HG03342 (cell line): ENCODE measurements around the gene SDHB.

Experiments used
- ATAC-seq: cut with Tn5 transposase; IDR thresholded peaks from one replicate; pipeline ENCODE4 v1.9.1; 2021; ENCODE audit warnings: mild to moderate bottlenecking, moderate library complexity; ENCODE audit not compliant: unreplicated experiment

SDHB gene

DNA sequence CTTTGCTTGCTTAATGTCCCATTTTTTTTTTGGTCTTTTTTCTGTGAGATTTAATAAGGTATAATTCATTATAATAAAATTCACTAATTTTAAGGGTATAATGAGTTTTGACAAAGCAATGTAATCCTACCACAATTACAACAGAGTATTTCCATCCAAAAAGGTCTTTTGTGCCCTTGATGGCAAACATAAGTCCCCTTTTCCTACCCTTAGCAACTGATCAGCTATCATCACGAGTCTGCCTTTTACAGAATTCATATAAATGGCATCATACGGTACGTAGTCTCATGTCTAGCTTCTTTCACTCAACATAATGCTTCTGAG, 7.5 kb downstream of the SDHB start:
- ATAC-seq = no peak

DNA sequence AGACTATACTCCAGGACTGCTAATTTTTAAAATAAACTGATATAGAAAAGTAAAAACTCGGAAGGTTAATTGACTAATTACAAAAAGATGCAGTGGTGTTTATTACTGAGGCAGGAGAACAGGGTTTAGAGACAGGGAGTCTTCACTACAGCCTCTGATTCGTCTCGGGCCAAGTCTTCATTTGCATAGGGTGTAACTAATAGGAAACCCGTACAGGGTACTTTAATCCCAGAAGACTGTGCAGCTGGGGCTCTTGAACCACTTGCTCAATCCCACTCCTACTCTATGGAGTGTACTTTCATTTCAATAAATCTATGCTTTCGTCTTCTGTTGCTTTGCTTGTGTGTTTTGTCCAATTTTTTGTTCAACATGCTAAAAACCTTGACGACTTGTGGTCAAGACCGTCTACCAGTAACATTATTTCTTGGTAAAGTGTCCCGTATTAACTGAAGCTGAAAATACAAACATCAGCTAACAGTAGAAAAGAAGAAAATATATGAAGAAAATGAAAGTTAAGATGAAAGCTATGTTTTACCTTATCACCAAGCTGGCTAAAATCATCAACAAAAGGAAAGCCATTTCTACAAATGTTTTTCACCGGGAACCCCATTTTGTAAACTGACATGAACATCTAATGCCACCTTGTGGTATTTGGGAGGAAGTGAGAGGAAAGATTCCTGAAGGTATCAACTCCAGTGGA, 8.0 kb downstream of the SDHB start:
- no peak for ATAC-seq

DNA sequence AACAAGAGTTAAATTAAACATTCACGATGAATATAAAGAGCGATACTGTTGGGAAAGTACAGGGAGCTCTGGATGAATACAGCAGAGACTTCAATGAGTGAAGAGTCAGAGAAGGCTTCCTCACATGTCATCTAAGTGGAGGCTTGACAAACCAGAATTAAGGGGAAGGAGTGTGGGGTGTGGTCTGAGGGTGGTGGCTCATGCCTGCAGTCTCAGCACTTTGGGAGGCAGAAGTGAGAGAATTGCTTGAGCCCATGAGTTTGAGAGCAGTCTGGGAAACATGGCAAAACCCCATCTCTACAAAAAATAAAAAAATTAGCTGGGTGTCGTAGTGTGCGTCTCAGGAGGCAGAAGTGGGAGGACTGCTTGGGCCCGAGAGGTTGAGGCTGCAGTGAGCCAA, 8.7 kb downstream of the SDHB start:
- no peak for ATAC-seq

DNA sequence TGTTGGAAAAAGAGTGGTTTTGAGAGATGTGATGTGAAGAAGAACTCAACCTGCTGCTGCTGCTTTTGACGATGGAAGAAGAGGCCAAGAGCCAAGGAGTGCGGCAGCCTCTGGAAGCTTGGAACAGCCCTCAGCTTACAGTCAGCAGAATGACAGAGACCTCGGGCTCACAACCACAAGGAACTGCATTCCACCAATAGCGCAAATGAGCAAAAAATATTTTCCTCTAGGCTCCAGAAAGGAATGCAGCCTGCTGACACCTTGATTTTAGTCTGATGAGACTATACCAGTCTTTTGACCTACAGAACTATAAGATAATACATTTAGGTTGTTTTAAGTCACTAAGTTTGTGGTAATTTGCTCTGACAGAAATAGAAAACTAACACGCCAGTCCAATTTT, 10.2 kb downstream of the SDHB start:
- ATAC-seq = no peak

DNA sequence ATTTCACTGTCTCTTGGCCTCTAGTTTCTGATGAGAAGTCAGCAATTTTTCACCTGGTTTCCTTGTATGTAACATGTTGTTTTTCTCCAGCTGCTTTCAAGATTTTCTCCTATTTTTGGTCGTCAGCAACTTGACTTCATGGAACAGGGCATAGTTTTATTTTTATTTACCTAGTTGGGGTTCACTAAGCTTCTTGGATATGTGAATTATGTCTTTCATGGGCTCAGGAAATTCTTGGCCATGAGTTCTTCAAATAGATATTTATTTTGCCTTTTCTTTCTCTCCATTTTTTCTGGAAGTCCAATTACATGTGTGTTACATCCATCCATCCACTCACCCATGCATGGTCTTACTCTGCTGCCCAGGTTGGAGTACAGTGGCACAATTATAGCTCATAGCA, 13.7 kb downstream of the SDHB start:
- no peak for ATAC-seq

DNA sequence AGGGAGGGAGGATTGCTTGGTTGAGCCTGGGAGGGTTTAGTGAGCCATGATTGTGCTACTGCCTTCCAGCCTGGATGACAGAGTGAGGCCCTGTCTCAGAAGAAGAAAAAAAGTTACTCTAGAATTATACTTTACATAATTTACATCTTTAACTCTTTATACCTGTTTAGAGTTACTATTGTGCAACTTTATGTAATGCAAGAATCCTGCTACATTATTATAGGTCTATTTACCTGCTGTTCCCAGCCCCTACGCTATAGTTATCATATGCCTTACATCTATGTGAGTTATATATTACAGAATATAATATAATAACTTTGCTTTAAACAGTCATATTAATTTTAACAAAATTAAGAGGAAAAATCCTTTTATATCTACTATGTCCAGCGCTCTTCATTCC, 14.3 kb downstream of the SDHB start:
- ATAC-seq = no peak

DNA sequence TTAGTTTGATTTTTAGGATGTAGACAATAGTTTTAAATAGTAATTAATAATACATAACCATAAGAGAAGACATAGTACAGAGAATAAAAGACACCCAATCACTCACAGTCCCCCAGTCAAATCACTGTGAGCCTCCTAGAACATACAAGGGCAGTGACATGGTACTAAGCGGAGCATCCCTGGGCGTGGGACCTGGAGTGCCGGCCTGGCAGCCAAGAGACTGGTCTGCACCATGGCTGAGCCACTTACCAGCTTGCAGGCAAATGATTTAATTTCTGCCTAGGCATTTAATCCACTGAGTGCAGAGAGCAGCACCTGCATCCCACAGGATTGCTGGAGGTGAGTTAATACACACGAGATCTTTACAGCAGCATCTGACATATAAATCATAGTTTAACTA, 20.4 kb downstream of the SDHB start:
- ATAC-seq = no peak

DNA sequence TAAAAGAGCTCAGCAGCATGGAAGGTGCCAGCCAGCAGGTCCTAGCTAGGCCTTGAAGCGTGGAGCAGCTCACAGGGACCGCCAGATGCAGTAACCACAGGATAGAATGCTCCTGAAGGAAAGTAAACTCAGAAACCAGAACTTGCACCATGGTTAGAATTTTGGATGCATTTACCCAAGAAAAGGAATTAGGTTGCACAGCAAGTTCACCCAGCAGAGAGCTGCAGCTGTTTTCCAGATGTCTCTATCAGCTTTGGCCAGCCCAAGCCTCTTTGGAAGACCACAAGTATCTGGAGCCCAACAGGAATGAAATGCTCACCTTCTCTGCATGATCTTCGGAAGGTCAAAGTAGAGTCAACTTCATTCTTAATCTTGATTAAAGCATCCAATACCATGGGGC, 21.1 kb downstream of the SDHB start:
- ATAC-seq = no peak

DNA sequence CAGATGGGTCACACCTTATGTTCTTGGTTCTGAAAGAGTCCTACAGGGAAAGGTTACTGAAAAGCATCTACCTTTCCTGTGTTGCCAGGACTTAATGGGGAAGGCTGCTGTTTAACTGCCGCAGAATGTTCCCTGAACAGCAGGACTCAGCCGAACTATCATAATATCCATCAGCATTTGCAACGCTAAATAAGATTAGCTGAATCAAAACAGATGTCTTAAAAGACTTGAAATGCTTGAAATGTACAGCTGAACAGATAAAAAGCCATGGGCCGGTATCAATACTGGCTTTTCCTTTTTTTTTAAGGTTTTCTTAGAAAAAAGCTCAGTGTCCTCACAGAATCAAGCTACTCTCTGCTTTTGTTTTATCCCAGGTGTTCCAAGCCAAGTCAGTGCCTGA, 22.4 kb downstream of the SDHB start:
- ATAC-seq = no peak

DNA sequence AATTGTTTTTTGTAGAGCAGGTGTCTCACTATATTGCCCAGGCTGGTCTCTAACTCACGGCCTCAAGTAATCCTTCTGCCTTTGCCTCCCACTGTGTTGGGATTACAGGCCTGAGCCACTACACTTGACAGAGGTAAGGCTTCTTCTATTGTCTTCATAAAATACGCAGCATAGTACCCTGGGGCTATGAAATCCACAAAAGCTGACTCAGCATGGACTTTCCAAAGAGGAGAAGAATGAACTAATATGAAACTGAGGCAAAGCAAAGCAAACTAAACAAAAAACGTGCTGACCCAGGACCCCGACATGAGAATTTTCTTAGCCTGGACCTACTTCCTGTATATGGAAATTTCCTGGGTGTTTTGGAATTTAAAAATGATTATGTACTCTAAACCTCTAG, 23.6 kb downstream of the SDHB start:
- ATAC-seq = no peak

DNA sequence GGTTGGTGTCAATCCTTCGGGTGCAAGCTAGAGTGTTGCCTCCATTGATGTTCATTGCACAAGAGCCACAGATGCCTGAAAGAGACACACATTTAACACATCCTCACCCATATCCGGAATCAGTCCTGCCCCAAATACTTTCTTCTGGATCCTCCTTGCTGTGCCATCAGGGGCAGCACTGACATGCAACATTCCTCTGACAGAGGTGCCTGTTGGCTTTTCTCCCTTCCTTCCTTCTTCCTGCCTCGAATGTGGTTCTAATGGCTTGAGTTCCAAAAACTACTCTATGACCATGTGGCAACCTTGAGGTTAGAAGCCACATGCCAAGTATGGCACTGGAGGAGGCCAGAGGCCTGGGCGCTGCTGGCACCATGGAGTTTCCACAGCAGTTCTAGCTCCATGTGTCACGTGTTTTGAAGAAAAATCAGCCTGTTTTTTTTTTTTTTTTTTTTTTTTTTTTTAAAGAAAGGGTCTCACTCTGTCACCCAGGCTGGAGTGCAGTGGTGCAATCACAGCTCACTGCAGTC, 25.1 kb downstream of the SDHB start:
- ATAC-seq = no peak

DNA sequence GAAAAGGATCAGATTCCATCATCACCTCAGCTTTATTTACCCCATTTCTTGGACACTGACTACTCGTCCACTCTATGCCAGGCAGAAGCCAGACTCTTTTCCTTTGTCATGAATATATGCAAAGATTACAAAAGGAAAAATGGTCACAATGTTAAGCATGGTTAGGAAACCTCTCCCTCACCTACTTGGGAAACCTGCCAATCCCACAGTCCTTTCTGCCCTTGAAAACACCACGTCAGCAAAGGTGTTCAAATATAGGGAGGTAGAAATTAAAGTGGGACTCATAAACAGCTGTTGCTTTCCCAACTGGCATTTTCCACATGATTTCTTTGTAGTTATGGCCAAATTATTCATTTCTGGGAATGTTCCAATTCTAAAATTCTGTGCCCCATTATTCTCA, 25.9 kb downstream of the SDHB start:
- no peak for ATAC-seq

DNA sequence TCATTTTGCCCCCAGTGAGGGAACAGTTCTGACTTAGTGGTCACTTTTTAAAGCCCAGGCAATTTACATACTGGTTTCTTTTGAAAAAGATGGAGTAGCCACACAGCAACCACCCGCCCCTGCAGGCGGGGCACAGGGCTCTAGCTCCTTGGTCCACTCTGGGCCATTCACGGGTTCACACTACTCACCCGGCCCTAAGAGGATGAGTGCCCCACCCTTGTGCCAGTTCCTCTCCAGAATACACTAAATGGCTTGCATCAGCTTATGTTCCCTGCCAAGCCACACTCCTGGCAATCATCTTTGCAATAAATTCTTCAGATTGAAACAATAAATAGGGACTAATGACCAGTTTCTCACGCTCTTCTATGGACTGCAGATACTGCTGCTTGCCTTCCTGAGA, 26.4 kb downstream of the SDHB start:
- no peak for ATAC-seq

DNA sequence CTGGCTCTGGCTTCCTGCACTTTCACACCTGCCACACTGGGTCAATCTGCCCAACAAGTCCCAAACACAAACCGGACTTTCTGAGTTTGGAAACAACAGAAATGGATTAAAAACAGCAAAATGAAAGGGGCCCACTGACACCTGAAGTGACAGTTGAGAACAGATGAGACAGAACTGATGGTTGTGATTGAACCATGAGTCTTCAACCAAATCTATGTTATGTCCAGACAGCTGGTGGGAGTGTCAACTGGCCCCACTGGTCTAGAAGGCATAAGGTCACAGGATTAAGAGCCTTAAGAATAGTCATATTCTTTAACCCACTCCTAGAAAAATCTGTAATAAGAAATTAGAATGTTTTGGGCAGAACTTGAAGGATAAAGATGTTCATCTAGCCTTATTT, 29.1 kb downstream of the SDHB start:
- no peak for ATAC-seq

DNA sequence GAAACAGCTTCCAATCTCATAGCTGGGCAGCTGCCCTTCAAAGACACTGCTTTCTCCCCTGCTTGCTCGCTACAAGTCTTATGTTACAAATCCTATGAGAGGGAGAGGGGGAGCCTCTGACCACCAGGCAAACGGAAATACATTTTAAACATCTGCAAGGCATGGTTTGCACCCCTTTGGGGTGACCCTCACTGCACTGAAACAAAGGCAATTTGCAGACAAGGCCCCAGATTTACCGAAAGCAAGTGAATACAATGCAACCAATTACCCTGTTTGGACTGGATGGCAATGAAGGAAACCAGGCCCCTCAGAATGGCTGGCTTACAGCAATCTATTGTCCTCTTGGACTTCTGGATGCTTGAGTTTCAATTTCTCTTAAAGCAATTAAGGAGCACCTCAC, 30.3 kb downstream of the SDHB start:
- no peak for ATAC-seq

DNA sequence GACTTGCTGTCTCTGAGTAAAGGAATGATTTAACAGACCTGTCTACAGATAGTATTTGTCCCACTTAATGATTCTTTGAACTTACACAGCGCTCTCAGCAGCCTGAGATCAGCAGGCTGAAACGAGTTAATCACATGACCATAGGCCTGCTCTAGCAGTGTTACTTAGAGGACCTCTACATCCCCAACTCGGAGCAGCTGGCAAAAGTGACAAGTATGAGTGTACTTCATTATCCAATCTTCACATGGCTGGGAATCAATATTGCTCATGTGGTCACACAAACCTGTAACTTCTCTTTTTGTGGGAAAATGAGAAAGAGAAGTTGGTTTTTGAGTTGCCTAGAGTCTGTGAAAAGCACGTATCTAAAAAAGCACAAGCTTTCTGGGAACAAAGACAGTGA, 30.7 kb downstream of the SDHB start:
- no peak for ATAC-seq

DNA sequence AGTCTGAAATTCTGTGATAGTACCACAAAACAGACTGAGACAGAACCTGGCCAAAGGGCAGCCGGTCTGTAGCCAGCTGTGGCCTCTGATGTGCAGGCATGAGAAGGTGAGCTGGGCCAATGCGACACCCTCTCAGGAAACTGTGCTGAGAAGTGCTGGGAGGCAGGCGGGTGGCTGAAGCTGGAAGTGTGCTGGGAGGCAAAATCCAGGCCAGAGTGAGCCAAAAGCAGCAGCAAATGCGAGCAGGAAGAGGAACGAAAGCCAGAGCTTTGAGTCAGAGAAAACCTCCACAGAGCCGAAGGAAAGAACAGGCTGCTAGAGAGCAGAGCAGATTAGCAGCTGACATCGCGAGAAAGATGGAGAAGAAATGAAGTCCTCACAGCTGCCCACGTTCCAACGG, 31.9 kb downstream of the SDHB start:
- no peak for ATAC-seq

DNA sequence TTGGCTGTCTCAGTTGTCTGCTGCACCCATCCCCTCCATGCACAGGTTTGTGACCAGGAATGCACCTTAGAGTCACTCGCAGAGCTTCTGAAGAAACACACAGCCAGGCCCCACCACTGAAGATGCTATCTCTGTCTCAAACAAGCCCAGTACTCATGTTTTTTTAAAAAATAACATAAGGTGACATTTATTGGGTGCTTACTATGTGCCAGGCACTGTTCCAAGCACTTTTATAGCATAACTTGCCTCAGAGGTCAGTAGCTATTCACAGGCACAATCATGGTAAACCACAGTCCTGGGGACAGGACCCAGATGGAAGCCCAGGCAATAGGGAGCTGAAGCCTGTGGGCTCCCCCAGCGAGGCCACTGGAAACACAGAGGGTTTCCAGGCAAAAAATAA, 33.3 kb downstream of the SDHB start:
- ATAC-seq = no peak

DNA sequence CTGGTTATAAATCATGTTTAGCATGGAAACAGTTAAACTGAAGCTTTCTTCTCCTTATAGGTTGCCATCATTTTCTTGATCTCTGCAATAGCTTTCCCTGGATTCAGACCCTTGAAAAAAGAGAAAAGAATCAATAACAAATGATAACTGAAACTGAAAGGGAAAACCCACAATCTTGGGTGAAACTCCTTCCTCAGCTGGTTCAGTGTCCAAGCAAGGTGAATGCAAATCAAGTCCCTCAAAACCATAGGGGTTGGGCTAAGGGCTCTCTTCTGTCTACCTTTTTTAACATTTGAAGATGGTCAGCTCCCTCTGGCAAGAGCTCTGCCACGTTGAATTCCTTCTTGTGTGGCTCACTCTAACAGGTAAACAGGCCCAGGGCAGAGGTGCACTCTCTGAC, 35.0 kb downstream of the SDHB start:
- no peak for ATAC-seq

DNA sequence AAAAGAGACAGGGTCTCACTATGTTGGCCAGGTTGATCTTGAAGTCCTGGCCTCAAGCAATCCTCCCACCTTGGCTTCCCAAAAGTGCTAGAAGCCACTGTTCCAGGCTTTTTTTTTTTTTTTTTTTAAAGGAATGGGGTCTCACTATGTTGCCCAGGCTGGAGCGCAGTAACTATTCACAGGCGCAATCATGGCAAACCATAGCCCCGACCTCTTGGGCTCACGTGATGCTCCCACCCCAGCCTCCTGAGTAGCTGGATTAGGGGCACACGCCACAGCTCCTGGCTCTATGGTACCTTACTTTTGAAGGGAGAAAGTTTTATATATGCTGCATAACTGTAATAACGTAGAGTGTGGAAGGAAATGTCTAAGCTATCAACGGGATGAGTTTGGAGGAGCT, 36.4 kb downstream of the SDHB start:
- no peak for ATAC-seq

DNA sequence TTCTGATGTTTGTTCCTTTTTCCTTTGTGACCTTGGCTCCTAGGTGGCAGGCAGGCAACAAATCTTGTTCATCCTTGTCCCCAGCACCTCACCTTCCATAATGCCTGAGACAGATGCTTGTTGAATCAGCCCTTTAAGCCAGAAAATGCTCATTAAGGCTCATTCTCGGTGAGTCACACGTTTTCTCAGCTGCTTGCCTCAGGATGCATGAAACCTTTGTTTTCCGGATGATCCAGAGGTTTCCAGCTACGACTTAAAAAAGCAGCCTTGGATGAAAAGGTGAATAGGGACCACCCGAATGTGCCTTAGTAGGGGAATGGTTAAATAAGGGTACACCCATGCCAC, 37.5 kb downstream of the SDHB start:
- no peak for ATAC-seq

DNA sequence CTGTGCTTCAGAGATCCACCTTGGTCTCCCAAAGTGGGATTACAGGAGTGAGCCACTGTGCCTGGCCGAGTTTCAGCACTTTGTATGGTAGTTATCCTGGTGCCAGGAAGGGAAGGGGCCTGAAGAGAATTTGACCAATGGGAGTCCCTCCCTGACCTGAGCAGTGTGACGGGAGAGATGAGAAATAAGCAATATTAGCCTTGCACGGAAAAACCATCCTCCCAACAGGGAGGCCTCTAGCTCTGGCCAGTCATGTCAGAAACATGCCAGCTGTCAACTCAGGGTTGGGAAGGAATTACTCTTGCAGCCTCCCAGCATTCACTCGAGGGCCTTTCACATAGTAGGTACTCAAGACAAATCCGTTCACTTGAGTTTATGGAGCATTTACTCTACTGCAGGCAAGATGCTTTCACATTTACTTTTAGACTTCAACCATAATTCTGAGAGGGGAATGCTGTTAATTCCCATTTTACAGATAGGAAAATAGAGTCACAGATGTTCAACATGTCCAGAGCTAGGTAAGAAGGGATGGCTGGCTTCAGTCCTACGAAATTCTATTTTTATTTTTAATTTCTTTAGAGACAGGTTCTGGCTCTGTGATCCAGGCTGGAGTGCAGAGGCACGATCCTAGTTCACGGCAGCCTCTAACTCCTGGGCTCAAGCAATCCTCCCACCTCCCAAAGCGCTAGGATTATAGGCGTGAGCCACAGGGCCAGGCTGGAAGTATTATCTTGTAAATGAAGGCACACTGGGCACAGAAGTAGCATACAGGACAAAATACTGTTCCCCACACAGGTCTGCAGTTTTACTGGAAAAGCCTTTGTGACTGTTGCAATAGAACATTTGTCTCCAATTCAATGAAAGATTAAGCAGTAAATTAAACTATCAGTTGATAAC, 38.9 kb downstream of the SDHB start:
- no peak for ATAC-seq
